GM21390 (cell line): Measurements from ENCODE around the gene NDUFA8.
A peak's percentile ranks its signal among the peaks of the same experiment; 100 is the strongest.

Experiments
- ATAC-seq: cut with Tn5 transposase; IDR thresholded peaks from one replicate; pipeline ENCODE4 v1.9.1; 2021; ENCODE audit not compliant: unreplicated experiment

The NDUFA8 gene

DNA sequence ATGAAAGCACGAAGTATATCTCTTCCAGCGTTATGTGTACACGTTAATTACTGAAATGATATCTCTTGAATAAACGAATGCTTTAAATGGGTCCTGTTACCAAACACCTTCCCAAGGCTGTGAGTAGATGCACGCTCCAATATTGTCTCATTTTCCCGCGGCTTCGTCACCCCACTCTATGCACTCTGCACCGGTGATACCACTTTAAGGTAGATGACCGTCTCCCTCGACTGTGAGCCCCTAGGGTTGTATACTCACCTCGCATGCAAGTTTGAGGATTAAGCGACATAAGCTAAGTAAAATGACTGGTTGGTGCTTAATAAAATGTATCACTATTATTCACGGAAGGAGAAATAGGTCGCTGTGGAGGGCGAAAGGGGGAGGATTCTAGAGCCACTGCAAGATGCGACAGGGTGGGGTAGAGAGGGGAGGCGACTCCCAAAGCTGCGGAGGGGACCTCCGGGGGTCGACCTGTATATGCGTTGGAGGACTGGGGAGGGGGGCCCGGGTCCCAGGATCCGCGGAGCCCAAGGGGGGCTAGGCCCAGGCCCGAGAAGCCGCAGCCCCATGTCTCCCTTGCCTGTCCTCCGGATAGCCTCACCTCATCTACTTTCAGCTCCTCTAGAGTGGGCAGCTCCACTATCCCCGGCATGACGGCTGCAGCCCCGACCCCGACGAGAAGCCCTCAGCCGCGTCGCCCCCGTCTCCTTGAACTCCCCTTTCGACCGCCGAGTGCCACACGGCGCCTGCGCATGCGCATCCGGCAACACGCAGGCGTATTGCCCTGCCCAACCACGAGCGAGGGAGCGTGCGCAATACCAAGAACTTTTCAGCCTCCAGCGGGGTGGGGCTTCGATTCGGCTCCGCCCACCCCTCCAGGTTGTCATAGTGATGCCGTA, at the start of gene NDUFA8, which contains the start of gene MORN5:
TSS of gene NDUFA8 (minus strand) at position 754 of the 899 bp plus-strand sequence. CDS start at position 652, 102 bp downstream.
TSS of gene MORN5 (plus strand) at position 883 of the 899 bp plus-strand sequence. CDS start 65 bp downstream, outside the sequence.
- ATAC-seq, result peak; percentile 90

DNA sequence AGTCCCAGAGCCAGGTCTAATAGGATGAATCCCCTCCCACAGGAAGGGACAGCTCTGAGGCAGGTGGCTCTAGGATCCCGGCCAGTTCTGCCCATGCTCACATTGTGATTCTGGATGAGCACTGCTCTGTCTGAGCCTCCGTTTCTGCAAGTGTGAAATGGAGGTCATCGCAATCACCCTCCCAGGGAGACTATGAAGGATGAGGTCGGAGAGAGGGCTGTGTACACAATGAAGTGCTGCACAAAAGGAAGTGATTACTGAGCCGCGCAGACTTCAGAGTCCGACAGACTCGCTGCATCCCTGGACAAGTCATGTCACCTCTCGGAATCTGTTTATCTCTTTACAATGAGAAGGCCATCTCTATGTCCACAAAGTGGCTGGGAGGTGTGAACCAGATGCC, 47.5 kb upstream of the NDUFA8 start:
- no peak for ATAC-seq

DNA sequence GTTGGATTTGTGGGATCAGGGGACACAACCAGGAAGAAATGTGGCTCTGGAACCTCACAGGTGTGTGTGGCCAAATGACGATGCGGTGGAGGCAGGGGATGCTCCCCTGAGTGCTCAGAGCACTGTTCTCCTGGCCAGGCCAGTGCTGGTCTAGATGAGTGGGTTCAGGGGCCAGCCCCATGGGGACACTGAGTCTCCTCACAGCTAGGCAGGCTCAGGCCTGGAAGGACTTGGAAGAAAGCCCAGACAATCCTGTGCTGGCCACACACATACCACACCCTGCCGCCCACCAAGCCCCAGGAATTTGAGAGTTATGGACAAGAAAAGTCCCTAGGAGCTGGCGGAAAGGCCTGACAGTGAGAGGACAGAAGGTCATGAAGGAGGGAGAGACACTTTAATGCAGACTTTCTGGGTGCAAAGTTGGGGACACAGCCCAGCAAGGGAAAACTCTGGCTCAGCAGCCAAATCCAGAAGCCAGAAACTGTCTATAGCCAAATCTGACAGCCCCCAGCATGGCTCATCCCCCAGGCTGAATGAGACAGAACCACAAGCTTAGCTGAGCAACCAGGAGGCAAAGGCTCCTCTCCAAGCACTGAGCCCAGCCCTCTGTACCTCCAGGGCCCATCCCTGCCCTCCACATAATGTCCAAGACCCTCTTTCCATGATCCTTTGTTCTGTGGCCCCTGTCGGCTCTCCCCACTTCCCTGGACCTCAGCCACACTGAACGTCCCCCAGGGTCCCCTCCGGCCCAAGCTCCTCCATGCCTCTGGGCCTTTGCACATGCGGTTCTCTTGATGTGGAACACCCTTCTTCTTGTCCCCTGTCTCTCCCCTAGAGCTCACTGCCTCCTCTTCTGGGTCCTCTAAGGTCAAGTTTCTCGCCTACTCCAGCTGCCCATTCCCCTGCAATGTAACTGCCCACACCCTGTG, 46.8 kb upstream of the NDUFA8 start:
- no peak for ATAC-seq

DNA sequence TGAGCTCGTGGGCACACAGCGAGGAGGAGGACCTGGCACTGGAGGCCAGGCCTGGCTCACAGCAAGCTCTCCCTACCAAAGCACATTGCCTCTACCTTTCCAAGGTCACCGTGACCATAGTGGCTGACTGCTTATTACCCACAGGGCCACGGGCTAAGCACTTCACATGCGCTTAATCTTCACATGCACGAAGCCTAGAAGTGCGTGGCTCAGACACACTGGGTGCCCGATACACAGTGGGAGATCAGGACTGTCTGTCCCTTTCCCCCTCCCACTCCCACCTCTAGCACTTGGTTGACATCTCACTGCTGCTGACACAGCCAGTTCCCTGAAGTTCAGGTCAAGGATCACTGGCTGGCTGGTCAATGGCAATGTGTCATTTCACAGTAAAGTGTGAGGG, 45.6 kb upstream of the NDUFA8 start:
- ATAC-seq, result no peak

DNA sequence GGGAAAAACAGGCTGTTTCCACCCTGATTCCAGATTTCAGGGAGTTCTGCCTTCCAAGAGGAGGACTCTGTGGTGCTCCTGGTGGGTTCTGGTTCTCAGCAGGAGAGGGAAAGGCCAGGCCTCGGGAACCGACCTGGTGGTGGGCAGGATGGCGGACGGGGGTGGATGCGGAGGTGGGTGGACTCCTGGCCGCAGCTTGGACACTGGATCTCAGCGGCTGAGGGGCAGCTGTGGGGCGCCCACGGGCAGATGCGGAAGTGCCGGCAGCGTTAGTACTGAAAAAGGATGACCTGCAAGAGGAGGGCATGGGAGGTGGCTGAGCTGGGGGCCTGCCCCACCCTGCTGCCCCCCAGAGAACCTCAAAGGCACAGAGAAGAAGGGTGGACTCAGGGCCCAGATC, 44.9 kb upstream of the NDUFA8 start:
- no peak for ATAC-seq

DNA sequence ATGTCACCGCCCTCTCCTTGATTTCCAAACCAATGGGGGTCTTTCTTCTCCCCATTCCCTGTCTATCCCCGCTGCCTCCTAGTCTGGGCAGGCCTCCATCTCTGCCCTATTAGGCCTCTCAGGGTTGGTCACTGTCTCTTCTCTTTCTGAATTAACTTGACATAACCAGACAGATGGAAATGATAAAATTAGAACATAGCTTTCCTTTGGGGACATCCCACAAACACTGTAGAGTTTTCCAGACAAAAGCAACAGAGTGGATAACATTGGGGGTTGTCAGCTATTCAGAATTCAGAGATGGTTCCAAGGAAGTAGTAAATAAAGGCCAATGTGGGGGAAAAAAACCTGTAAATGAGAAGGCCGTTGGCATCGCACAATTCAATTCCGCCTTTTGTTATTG, 44.5 kb upstream of the NDUFA8 start:
- no peak for ATAC-seq

DNA sequence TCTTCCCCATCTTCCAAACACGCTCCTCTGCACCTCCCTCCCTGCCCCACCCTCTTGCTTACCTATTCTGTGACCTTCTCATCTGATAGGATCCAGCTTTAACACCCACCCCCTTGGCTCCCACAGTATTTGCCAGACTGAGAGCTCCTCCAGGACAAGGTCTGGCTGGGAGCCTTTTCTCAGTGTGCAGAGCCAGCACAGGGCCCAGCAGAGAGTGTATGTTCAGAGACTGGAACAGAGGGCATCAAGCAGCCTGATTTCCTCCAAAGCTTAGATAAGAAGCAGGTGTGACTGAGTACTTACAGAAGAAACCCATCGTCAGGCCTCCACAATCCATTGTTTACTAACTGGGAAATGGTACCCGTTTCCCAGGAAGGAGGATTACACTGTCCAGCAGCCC, 42.5 kb upstream of the NDUFA8 start:
- no peak for ATAC-seq

DNA sequence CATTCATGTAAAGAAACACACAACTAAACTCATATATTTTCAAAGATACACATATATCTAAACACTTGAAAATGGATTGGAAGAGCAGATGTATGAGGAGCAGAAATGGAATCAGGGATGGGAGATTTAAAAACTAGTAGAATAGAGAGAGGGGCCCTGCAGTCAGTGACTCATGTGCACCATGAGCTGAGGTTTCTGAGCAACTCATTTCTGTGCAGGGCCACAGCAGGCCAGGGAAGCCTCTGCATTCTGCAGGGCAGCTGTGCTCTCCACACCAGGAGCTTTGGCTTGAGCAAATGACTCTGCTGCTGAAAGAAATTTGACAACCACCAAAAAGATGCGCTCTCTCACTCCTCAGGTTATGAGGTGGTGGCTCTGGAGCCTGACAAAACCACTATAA, 42.1 kb upstream of the NDUFA8 start:
- no peak for ATAC-seq

DNA sequence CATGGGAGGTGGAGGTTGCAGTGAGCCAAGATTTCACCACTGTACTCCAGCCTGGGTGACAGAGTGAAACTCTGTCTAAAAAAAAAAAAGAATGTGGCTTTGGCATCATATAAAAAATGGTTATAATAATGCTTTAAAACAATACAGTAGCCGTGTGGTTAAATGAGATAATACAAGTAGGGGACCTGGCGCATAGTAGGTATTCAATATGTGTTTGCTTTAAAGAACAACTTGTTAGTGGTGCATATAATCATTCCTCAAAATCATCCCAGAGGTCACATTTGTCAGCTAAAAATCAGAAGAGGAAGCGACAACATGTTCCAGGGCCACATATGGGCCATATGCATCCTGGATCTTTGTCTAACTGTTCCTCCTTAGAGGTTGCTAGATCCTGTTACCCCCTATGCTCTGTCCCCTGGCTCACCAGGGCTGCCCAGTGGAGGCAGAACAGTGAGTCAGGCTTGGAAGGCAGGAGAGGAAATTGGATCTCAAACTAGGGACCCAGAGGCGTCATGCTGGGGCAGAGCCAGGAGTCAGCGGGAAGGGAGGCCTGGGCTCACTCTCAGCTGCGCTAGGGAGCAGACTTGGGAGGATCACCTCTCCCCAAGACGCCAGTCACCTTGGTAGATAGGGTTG, 41.5 kb upstream of the NDUFA8 start:
- ATAC-seq, result no peak

DNA sequence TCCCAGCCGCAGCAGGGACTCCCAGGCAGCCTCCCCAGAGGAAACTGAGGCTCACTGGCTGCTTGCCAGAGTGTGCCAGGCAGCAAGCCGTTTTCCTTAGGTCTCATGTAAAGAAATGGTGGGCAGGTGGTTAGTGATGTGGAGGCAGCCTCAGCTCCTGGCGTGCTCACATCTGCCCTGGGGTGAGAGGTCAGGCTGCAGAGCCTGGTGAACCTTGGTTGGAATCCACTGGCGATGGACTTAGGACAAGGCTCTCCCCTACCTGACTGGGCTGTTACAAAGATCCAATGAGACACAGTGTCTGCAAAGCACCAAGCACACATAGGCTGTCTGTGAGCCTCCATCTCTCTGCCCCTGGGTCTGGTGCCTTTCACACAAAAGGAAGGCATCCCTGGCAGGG, 38.3 kb upstream of the NDUFA8 start:
- ATAC-seq, result no peak

DNA sequence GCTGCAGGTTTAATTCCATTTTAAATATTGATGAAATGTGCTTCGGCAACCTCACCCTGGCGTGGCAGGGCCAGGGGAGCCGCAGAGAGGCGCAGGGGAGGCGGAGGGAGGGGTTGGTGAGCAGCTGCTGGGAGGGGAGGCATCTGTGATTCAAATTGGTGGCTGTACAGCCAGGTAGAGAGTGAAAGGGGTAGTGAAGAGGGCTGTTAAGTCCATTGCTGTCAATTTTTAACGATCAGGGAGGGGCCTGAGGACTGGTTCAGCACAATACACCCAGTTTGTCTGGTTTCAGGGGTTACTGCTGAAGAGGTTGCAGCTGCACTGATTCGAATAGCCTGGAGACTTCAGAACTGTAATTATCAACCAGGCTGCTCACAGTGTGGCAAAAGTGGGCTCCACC, 37.8 kb upstream of the NDUFA8 start:
- ATAC-seq, result no peak

DNA sequence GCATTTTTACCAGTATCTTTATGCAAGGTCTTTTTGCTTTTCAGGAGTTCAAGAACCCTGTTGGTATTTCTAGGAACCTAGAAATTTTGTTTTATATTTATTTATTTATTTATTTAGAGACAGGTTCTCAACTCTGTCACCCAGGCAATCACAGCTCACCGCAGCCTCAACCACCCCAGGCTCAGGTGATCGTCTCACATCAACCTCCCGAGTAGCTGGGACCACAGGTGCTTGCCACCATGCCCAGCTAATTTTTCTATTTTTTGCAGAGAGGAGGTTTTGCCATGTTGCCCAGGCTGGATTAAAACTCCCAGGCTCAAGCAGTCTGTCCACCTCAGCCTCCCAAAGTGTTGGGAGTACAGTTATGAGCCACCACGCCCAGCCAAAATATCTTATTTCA, 36.3 kb upstream of the NDUFA8 start:
- no peak for ATAC-seq

DNA sequence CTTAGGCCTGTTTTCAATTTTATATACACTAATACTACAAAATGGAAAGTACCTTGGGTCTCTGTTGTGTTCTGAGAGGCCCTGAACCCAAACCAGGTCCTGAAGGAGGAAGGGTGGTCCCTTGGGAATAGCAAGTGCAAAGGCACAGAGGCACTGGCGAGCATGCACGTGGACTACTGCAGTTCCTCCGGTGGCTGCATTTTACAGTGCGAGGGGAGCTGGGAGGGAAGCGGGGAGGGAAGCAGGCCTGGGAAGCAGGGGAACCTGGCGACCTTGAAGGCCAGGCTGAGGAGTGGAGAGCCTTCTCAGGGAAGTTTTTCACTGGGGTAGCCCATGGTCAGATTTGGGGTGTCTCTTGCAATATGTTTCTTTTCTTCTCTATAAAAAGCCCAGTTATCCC, 34.1 kb upstream of the NDUFA8 start:
- ATAC-seq, result no peak

DNA sequence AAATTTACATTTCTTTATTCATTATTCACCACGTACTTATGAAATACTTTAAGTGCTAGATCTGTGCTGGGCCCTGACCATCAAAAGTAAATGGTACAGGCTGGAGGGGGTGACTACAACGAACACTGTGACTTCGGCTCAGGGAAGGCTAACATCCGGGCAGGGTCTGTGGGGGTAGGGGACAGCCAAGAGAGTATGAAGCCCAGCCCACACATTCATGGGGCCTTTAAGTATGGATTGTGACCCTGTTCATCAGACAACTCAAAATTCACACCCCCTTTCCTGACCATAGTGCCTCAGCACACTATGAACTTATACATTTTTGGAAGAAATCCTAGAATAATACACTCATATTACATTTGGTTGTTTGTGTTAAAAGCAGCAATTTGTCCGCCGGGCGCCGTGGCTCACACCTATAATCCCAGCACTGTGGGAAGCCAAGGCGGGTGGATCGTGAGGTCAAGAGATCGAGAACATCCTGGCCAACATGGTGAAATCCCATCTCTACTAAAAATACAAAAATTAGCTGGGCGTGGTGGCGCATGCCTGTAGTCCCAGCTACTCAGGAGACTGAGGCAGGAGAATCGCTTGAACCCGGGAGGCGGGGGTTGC, 33.4 kb upstream of the NDUFA8 start:
- no peak for ATAC-seq

DNA sequence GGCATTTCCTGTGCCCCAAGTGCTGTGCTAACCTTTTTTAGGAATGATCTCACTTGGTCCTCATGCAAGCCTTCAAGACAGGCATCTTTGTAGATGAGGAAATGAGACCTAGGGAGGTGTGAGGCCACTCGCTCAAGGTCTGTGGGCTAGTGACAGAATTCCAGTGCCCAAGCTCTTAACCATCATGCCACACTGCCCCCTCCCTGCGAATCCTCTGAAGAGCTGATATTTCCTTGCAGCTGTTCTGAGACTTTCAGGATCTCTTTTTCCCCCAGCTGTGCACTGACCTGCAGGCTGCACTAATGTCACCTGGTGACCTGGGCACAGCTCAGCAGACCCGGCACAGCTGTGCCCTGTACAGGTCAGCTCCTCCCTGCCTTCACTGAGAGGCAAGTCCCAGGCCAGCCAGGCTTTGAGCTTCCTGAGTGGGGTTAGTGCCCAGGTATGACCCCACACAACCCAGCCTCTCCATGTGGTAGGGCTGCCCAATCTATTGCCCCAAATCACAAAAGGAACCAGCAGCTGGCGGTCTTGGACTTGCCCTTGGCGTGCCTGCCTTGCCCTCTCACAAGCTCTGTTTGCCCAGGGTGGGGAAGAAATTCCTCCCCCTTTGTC, 32.8 kb upstream of the NDUFA8 start:
- ATAC-seq, result no peak

DNA sequence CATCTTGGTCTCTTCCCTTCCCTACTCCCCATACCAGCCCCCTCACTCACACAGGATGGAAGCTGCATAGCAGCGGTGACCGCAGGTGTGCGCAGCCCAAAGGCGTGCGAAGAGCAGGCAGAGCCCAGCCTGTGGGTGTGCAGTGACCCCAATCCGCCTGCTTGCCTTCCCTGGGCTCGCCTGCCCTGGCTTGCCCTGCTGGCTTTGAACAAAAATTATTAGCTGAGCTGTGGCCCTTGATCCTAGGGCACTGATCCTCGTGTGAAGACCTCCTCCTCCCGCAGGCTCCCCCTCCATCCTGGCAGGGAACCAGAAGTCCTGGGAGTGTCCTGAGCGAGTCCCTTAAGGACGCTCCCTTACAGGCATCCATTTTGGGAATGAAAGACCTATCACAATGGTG, 32.0 kb upstream of the NDUFA8 start:
- no peak for ATAC-seq

DNA sequence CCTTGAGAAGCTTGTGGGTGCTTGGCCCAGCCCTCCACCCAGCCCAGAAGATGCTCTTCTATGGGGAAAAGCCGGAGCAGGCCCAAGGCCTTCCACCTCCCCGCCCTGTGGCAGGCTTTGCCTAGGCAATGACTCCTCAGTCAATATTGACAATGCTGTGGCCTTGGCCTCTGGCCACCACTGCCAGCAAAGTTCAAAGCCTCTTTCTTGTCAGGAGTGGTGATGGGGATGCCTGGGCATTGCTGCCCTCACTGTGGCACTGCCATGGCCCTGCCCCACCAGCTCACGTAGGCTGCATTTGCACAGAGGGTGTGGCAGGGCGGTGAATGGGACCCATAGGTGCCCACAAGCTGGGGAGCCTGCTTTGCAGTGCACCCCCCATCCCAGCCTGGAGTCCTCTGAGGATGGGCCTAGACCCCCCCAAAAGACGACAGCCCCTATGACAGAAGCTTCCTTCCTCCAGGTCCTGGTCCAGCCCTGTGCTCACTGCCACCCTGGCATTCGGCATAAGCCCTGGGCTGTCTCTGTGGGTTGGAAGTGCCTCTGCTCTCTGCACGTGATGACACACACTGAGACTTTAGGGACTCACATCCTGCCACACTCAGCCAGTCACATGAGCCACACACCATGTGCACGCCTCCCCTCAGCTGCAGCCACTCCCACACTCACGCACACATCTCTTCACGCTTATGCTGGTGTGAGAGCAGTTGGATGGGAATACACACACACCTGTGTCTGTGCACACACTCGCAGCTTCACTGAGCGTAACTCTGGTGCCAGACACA, 31.2 kb upstream of the NDUFA8 start:
- no peak for ATAC-seq

DNA sequence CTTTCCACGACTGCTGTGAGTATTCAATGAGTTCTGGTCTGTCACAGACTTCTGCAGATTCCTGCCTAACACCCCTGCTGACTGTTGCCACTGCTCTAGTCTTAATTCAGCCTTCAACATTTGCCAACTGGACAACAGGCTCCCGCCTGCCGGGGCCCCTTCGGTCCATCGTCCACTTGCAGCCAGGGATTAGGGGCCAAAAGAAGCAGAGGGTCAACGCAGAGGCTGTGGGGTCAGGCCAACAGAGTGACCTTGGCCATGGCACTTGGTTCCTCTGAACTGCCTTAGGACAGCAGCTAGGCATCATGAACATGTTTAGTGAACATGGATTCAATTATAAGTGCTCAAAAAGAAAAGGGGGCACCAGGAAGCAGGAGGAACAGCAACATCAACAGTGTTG, 28.8 kb upstream of the NDUFA8 start:
- no peak for ATAC-seq

DNA sequence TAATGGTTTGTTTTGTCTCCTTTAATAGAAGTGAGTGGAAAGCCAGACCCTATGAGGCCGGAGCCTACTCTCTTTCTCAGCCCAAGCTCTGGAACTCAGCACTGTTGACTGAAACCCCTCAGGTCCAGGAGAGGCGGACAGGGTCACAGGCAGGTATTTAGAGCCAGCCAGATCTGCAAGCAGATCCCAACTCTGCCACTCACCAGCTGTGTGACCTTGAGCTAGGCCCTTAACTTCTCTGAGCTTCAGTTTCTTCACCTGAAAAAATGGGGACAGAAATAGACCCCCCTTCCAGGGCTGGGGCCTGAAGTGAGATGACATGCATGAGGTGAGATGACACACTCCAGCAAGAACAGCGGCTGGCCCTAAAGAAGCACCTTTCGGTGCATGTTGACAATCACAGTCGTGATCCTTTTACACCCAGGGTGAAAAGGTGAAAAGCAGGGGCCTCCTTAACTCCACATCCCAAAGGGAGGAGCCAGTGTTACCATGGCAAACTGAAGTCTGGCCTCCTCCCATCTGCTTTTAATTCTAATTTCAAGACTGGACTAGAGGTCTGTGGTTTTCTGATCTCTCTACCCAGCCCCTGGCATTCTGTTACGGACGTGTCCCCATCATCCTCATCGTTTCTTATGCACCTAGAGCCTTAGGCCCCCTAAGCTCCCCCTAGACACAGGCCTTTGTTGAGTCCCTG, 27.3 kb upstream of the NDUFA8 start:
- no peak for ATAC-seq
